Naive thymus-derived CD4-positive, alpha-beta T cell (primary cell): ENCODE measurements around the gene COQ9. TPM values are rescaled to one million over a fixed set of nuclear protein-coding genes. Genes with fewer than 3 reads are reported as not detected.

Experiments
- ATAC-seq: fragments of 150-1000 bp; cut with Tn5 transposase; 2 replicates; pipeline ENCODE4 v1.10.0; 2021; ENCODE audit warnings: mild to moderate bottlenecking, moderate library complexity
- CTCF ChIA-PET: fragments of 350-600 bp; sonication (Branson Sonifier 250); formaldehyde crosslinking; loops from one replicate; lab custom pipeline; 2021; ENCODE audit warnings: antibody characterized with exemption; lab: Charles Lee
- POLR2A ChIA-PET: fragments of 350-600 bp; sonication (Branson Sonifier 250); formaldehyde crosslinking; loops from one replicate; lab custom pipeline; 2021; ENCODE audit warnings: antibody characterized with exemption, inconsistent platforms; lab: Charles Lee
- DNase-seq, 9 donors: peaks; one replicate each; pipeline versions ENCODE4 v3.0.0 to v3.0.0-alpha.2; 2020 to 2022; ENCODE audit warnings: mixed read lengths in 1 of 9
- H3K27ac ChIP-seq: one replicate; pipeline ENCODE4 v1.7.0; 2013; ENCODE audit warnings: mild to moderate bottlenecking, low read depth, low read length, moderate library complexity
- H3K27me3 ChIP-seq, 2 donors: one replicate each; pipeline ENCODE4 v1.7.0; 2013; ENCODE audit warnings: low read length in 2 of 2, mild to moderate bottlenecking in 2 of 2, moderate library complexity in 2 of 2; ENCODE audit not compliant: control insufficient read depth in 2 of 2, insufficient read depth in 2 of 2
- H3K36me3 ChIP-seq, 3 experiments: 1 replicate in 2 of 3; 2 replicates in 1 of 3; pipeline ENCODE4 v1.7.0; 2013; ENCODE audit warnings: low read length in 3 of 3, mild to moderate bottlenecking in 3 of 3, moderate library complexity in 1 of 3; ENCODE audit not compliant: insufficient read depth in 3 of 3, control insufficient read depth in 2 of 3
- H3K4me1 ChIP-seq, 2 donors: one replicate each; pipeline ENCODE4 v1.7.0; 2013; ENCODE audit warnings: low read length in 2 of 2, mild to moderate bottlenecking in 2 of 2, moderate library complexity in 1 of 2; ENCODE audit not compliant: control insufficient read depth in 2 of 2, insufficient read depth in 2 of 2
- H3K4me3 ChIP-seq: 2 replicates; pipeline ENCODE4 v1.7.0; 2013; ENCODE audit warnings: mild to moderate bottlenecking, low read length
- H3K9me3 ChIP-seq, 3 experiments: 1 replicate in 2 of 3; 2 replicates in 1 of 3; pipeline ENCODE4 v1.7.0; 2013; ENCODE audit warnings: low read length in 3 of 3; ENCODE audit not compliant: control insufficient read depth in 2 of 3
- H3K27ac Mint-ChIP-seq, 9 donors: one replicate each; pipeline ENCODE4 v1.8.0; 2020 to 2022; ENCODE audit warnings: mixed read lengths in 9 of 9, mild to moderate bottlenecking in 8 of 9, moderate library complexity in 5 of 9, inconsistent platforms in 2 of 9
- H3K27me3 Mint-ChIP-seq, 5 donors: one replicate each; pipeline ENCODE4 v1.8.0; 2021 to 2022; ENCODE audit warnings: mixed read lengths in 5 of 5, mild to moderate bottlenecking in 1 of 5
- H3K36me3 Mint-ChIP-seq, 5 donors: one replicate each; pipeline ENCODE4 v1.8.0; 2020 to 2022; ENCODE audit warnings: mixed read lengths in 5 of 5, mild to moderate bottlenecking in 3 of 5, inconsistent platforms in 1 of 5
- H3K4me1 Mint-ChIP-seq, 7 donors: one replicate each; pipeline ENCODE4 v1.8.0; 2020 to 2022; ENCODE audit warnings: mixed read lengths in 7 of 7, mild to moderate bottlenecking in 3 of 7, inconsistent platforms in 1 of 7
- H3K4me3 Mint-ChIP-seq, 10 donors: one replicate each; pipeline ENCODE4 v1.8.0; 2020 to 2022; ENCODE audit warnings: mild to moderate bottlenecking in 10 of 10, mixed read lengths in 10 of 10, moderate library complexity in 6 of 10, inconsistent platforms in 2 of 10
- H3K9me3 Mint-ChIP-seq, 11 donors: one replicate each; pipeline ENCODE4 v1.8.0; 2020 to 2022; ENCODE audit warnings: mixed read lengths in 11 of 11, mild to moderate bottlenecking in 4 of 11, inconsistent platforms in 1 of 11, moderate library complexity in 1 of 11
- intact Hi-C, 2 donors: fragments of 100-400 bp; cut with micrococcal nuclease; formaldehyde crosslinking; loops; one replicate each; pipeline ENCODE4 v1.15.1; 2023
- polyA plus RNA-seq, 2 donors: library from polyadenylated mRNA; unstranded; fragments of 300-500 nt; fragmentation: Illumina TruSeq; gene quantifications; one replicate each; pipeline ENCODE4 v1.2.3, GENCODE V29; 2021
- total RNA-seq, 6 experiments: library from RNA in 5 of 6; stranded (reverse) in 5 of 6; gene quantifications; 1 replicate in 5 of 6; 2 replicates in 1 of 6; pipeline ENCODE4 v1.2.3 and lab custom pipeline; 2021 to 2026

Gene COQ9
- total and polyA plus RNA-seq, 7 experiments from 2014 or later, result 16.4 to 51.7 (median 36.6) TPM

DNA sequence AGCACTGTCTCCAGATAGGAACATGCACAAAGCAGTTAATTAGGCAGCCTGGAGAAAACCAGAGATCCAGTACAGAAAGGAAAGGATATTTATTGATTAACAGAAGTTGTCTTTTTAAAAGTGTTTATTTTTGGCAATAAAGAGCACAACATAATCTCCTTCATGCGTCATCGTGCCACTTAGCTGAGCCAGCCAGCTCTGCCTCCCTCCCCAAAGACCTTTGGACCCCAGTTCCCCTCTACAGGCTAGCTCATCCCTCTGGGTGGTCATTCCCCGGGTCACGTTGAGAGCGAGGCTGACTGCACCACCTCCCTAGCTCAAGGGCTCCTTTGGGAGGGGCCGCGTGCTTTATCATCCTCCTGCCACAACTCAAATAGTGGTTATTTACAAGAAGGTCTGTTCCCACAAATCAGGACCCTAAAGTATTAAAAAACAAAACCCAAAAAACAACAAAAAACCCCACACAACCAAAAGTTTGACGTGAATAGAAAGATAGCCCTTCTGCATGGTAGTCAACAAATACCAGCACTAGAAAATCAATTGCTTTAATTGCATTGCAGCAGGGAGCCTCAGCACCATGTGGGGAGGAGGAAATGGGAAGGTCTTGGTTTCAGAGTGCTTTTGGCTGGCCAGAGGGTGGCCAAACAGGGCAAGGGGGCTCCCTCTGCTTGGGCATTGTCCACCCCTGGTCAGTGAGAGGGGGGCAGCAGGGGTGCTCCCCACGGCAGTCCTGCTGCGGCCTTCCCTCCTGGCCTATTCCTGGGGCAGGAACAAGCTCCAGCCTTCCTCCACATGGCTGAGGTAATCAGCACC is 24.8 kb downstream of the COQ9 start:
- POLR2A ChIA-PET, result interaction anchor here (1.0 to 1.9 kb wide), 3 partner anchors 9 to 15 kb away, joined by 3 to 5 read pairs (median 3); partner anchors contain the start of genes DOK4 and POLR2C
- ATAC-seq, result no peak
- Histone ChIP-seq H3K27me3 (no peaks in the 10 kb centered on the region), H3K27ac (peak overlapping the region; percentile 2), H3K4me1 (peaks cover 7 to 8% of the 10 kb centered on the region in 2 donors), H3K36me3 (peaks cover 16 to 63% (median 24%) of the 10 kb centered on the region in 3 experiments), H3K9me3 (no peaks in the 10 kb centered on the region), H3K4me3 (no peak overlapping the region)
- peaks cover 0 to 33% (median 5%) of the 10 kb centered on the region in 5 donors for H3K36me3 Mint-ChIP-seq
- peaks cover 13 to 19% (median 17%) of the 10 kb centered on the region in 7 donors for H3K4me1 Mint-ChIP-seq
- no peak for DNase-seq
- no peaks in the 10 kb centered on the region for H3K9me3 Mint-ChIP-seq
- no peaks in the 10 kb centered on the region for H3K27me3 Mint-ChIP-seq
- H3K27ac Mint-ChIP-seq, result peak overlapping the region in 5 of 9 donors; percentile 8 to 81 (median 65)
- intact Hi-C loops, result no loop called here
- H3K4me3 Mint-ChIP-seq, result no peak overlapping the region
- CTCF ChIA-PET, result interaction anchor here (0.6 to 1.3 kb wide), 2 partner anchors 14 to 172 kb away, joined by 3 read pairs; partner anchors contain the start of gene DOK4

- H3K4me3 Mint-ChIP-seq, result no peak overlapping the region
- H3K9me3 Mint-ChIP-seq, result no peaks in the 10 kb centered on the region
- H3K27me3 ChIP-seq, result no peaks in the 10 kb centered on the region
- peaks cover 11 to 20% (median 15%) of the 10 kb centered on the region in 7 donors for H3K4me1 Mint-ChIP-seq
- no peak overlapping the region for H3K4me3 ChIP-seq
- H3K36me3 Mint-ChIP-seq, result peaks cover 0 to 30% (median 4%) of the 10 kb centered on the region in 5 donors
- H3K4me1 ChIP-seq, result peaks cover 7 to 8% of the 10 kb centered on the region in 2 donors
- peak overlapping the region in 3 of 9 donors; percentile 8 to 83 (median 77) for H3K27ac Mint-ChIP-seq
- no peaks in the 10 kb centered on the region for H3K9me3 ChIP-seq
- intact Hi-C loops, result no loop called here
- peaks cover 16 to 57% (median 24%) of the 10 kb centered on the region in 3 experiments for H3K36me3 ChIP-seq
- no peaks in the 10 kb centered on the region for H3K27me3 Mint-ChIP-seq
- ChIA-PET POLR2A (no interaction called here), CTCF (interaction anchor here (1.3 kb wide), 1 partner anchor 172 kb away, joined by 3 read pairs; no protein-coding TSS in a partner anchor)
- DNase-seq, result no peak
- no peak for ATAC-seq
- H3K27ac ChIP-seq, result peak overlapping the region; percentile 2
Observed at GRCh38 chr16:57472665-57473060, 25.4 kb downstream of the COQ9 start.

GRCh38 chr16:57473176-57473840 is 26.0 kb downstream of the COQ9 start:
- POLR2A ChIA-PET, result no interaction called here

DNA sequence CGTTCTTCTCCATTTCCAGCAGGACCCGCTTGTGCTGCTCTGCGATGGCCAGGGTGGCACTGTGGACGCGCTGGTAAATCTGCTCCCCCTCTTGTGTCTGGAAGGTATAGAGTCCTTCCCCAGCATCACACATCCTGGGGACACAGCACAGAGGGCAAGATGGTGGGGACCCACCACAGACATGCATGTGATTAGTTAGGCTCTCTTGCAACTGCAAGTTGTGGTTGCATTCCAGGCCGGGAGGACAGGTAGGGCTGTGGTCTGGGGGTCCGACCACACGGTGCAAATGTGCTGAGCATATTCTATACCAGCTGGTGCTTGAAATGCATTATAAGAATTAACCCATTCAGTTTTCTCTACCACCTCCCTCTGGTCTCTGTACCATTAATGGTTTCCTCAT is 26.6 kb downstream of the COQ9 start:
- H3K36me3 Mint-ChIP-seq, result peaks cover 0 to 20% (median 0%) of the 10 kb centered on the region in 5 donors
- H3K27ac ChIP-seq, result no peak overlapping the region
- H3K4me1 Mint-ChIP-seq, result peaks cover 9 to 22% (median 14%) of the 10 kb centered on the region in 7 donors
- H3K36me3 ChIP-seq, result peaks cover 14 to 45% (median 14%) of the 10 kb centered on the region in 3 experiments
- CTCF ChIA-PET, result interaction anchor here (1.1 to 1.5 kb wide), 2 partner anchors 11 to 12 kb away, joined by 3 to 4 read pairs; partner anchors contain the start of gene POLR2C
- peak overlapping the region in 3 of 9 donors; percentile 6 to 50 (median 18) for H3K27ac Mint-ChIP-seq
- H3K27me3 Mint-ChIP-seq, result no peaks in the 10 kb centered on the region
- H3K27me3 ChIP-seq, result no peaks in the 10 kb centered on the region
- no peaks in the 10 kb centered on the region for H3K9me3 Mint-ChIP-seq
- intact Hi-C loops, result no loop called here
- ATAC-seq (no peak), DNase-seq (no peak)
- POLR2A ChIA-PET, result interaction anchor here (1.1 kb wide), 1 partner anchor 12 kb away, joined by 3 read pairs; the partner anchor contains the start of gene POLR2C
- no peaks in the 10 kb centered on the region for H3K9me3 ChIP-seq
- peaks cover 7 to 8% of the 10 kb centered on the region in 2 donors for H3K4me1 ChIP-seq
- H3K4me3 Mint-ChIP-seq, result no peak overlapping the region
- no peak overlapping the region for H3K4me3 ChIP-seq

More at GRCh38 chr16:57473176-57473840, 26.0 kb downstream of the COQ9 start:
- H3K4me1 ChIP-seq, result peaks cover 7 to 8% of the 10 kb centered on the region in 2 donors
- CTCF ChIA-PET, result interaction anchor here (1.3 to 1.5 kb wide), 2 partner anchors 11 to 173 kb away, joined by 3 to 4 read pairs; partner anchors contain the start of gene POLR2C
- H3K27me3 Mint-ChIP-seq, result no peaks in the 10 kb centered on the region
- H3K27me3 ChIP-seq, result no peaks in the 10 kb centered on the region
- no peaks in the 10 kb centered on the region for H3K9me3 ChIP-seq
- no peak overlapping the region for H3K4me3 ChIP-seq
- DNase-seq (no peak), ATAC-seq (no peak)
- no peaks in the 10 kb centered on the region for H3K9me3 Mint-ChIP-seq
- H3K4me3 Mint-ChIP-seq, result no peak overlapping the region
- intact Hi-C loops, result no loop called here
- H3K36me3 Mint-ChIP-seq, result peaks cover 0 to 26% (median 3%) of the 10 kb centered on the region in 5 donors
- H3K36me3 ChIP-seq, result peaks cover 16 to 51% (median 20%) of the 10 kb centered on the region in 3 experiments
- no peak overlapping the region for H3K27ac ChIP-seq
- peaks cover 9 to 19% (median 14%) of the 10 kb centered on the region in 7 donors for H3K4me1 Mint-ChIP-seq
- no peak overlapping the region for H3K27ac Mint-ChIP-seq

DNA sequence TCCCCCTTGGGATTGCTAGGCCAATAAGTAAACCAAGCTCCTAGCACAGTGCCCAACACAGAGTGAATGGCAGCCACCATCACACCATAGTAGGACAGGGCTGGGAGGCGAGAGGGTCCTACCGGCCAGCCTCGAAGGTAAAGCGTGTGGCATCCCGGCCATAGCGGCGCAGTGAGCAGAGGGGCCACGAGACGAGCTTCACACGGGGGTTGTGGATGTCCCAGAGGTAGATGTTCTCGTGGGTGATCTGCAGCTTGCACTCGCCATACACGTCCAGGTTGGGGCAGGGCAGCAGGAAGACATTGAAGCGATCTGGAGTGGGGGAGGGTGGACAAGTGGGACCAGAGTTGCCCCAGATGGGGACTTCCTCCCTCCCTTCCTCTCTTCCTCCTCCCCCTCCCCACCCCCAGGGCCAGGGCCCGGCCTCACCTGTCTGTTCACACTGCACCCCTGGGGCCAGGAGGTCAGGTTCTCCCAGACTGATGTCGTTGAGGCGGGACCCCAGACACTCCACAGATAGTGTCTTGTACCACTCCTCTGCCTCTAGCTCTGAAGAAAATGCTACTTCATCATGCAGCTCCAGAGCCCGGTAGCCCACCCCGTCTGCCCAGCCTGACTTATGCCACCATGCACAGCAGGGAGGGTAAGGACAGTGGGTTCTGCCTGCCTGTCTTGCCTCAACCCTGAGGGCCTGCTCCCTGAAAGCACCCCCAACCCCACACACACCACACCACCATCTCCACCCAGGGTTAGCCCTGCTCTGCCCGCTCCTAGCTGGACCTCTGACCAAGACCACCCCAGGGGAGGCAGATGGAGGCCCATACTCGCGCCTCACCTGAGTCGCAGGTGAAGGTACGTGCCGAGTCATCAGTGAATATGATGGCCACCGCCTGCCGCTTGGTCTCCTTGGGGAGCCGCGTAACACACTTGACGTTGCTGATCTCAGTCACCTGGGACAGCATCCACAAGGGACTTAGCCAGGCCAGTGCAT is 27.7 kb downstream of the COQ9 start:
- Mint-ChIP-seq H3K27me3 (peaks cover 0 to 2% (median 0%) of the 10 kb centered on the region in 5 donors), H3K27ac (peak overlapping the region in 4 of 9 donors; percentile 34 to 70 (median 43)), H3K4me3 (peak overlapping the region in 1 of 10 donors; percentile 11), H3K36me3 (peaks cover 0 to 13% (median 0%) of the 10 kb centered on the region in 5 donors), H3K9me3 (no peaks in the 10 kb centered on the region), H3K4me1 (peaks cover 13 to 26% (median 16%) of the 10 kb centered on the region in 7 donors)
- intact Hi-C loops, result no loop called here
- CTCF ChIA-PET, result interaction anchor here (0.6 to 1.5 kb wide), 5 partner anchors 10 to 45 kb away, joined by 3 to 5 read pairs (median 3); partner anchors contain the start of gene POLR2C
- DNase-seq, result no peak
- Histone ChIP-seq H3K4me1 (peaks cover 7 to 8% of the 10 kb centered on the region in 2 donors), H3K27me3 (no peaks in the 10 kb centered on the region), H3K4me3 (no peak overlapping the region), H3K36me3 (peaks cover 5 to 34% (median 5%) of the 10 kb centered on the region in 3 experiments), H3K9me3 (no peaks in the 10 kb centered on the region), H3K27ac (peak overlapping the region; percentile 45)
- ATAC-seq, result no peak
- POLR2A ChIA-PET, result interaction anchor here (0.9 to 1.1 kb wide), 2 partner anchors 10 to 13 kb away, joined by 3 read pairs; partner anchors contain the start of gene POLR2C
